Osteoblast (primary cell): ENCODE data around the gene SLC23A2. TPM values are rescaled to one million over a fixed set of nuclear protein-coding genes. Genes with fewer than 3 reads are reported as not detected.
"Not testable (repeated sequence)": the region's sequence is repeated elsewhere in the genome, so short reads cannot be mapped to it uniquely, and the experiment has no call there.

ENCODE experiments used
- DNase-seq: peaks from one replicate; pipeline ENCODE4 v3.0.0; 2011; ENCODE audit warnings: low spot score, mixed read lengths; ENCODE audit not compliant: insufficient read length; ENCODE audit errors: missing footprints
- H2AFZ ChIP-seq: 2 replicates; pipeline ENCODE4 v1.6.0; 2011; ENCODE audit warnings: mild to moderate bottlenecking, low read length
- H3K27ac ChIP-seq: 2 replicates; pipeline ENCODE4 v1.5.1; 2011; ENCODE audit warnings: mild to moderate bottlenecking, low read depth, low read length, moderate library complexity
- H3K27me3 ChIP-seq: 2 replicates; pipeline ENCODE4 v1.6.0; 2012; ENCODE audit warnings: mild to moderate bottlenecking, control low read depth, inconsistent platforms, low read length, moderate library complexity; ENCODE audit not compliant: insufficient read depth
- H3K36me3 ChIP-seq: 2 replicates; pipeline ENCODE4 v1.5.1; 2011; ENCODE audit warnings: mild to moderate bottlenecking, low read length, control low read depth, moderate library complexity; ENCODE audit not compliant: insufficient read depth
- H3K4me1 ChIP-seq: 2 replicates; pipeline ENCODE4 v1.5.1; 2011; ENCODE audit warnings: mild to moderate bottlenecking, low read length, control low read depth, moderate library complexity; ENCODE audit not compliant: insufficient read depth
- H3K4me2 ChIP-seq: 2 replicates; pipeline ENCODE4 v1.6.0; 2011; ENCODE audit warnings: mild to moderate bottlenecking, low read length; ENCODE audit not compliant: insufficient read depth
- H3K4me3 ChIP-seq: fragments of 200-600 bp; sonication (generic); 3 replicates; pipeline ENCODE4 v1.5.1; 2012; ENCODE audit warnings: mild to moderate bottlenecking, low read length, inconsistent platforms; ENCODE audit not compliant: insufficient read depth
- H3K79me2 ChIP-seq: 2 replicates; pipeline ENCODE4 v1.6.0; 2012; ENCODE audit warnings: mild to moderate bottlenecking, low read length, control low read depth, inconsistent platforms; ENCODE audit not compliant: insufficient read depth
- H3K9me3 ChIP-seq: 2 replicates; pipeline ENCODE4 v1.5.1; 2011; ENCODE audit warnings: low read depth, low read length, control low read depth
- H4K20me1 ChIP-seq: 2 replicates; pipeline ENCODE4 v1.6.0; 2012; ENCODE audit warnings: mild to moderate bottlenecking, low read length, control low read depth; ENCODE audit not compliant: insufficient read depth
- total RNA-seq: library from RNA; depleted of rRNA; stranded (reverse); fragments of >200 nt; gene quantifications from 2 replicates; pipeline ENCODE4 v1.2.3, GENCODE V29; 2012
- TF ChIP-seq, protein P1 (sequence below): IDR thresholded peaks from 2 replicates; pipeline ENCODE4 v1.5.1; 2011; ENCODE audit warnings: mild to moderate bottlenecking, low read depth, low read length, moderate library complexity; ENCODE audit errors: extremely low read depth

The SLC23A2 gene
- total RNA-seq, 1 donor = 20.6 TPM

GRCh38 chr20:4924032-4924431 is 77.3 kb downstream of the SLC23A2 start:
- H3K4me1 ChIP-seq = peaks cover 14% of the 10 kb centered on the region
- TF ChIP-seq, protein P1, sequence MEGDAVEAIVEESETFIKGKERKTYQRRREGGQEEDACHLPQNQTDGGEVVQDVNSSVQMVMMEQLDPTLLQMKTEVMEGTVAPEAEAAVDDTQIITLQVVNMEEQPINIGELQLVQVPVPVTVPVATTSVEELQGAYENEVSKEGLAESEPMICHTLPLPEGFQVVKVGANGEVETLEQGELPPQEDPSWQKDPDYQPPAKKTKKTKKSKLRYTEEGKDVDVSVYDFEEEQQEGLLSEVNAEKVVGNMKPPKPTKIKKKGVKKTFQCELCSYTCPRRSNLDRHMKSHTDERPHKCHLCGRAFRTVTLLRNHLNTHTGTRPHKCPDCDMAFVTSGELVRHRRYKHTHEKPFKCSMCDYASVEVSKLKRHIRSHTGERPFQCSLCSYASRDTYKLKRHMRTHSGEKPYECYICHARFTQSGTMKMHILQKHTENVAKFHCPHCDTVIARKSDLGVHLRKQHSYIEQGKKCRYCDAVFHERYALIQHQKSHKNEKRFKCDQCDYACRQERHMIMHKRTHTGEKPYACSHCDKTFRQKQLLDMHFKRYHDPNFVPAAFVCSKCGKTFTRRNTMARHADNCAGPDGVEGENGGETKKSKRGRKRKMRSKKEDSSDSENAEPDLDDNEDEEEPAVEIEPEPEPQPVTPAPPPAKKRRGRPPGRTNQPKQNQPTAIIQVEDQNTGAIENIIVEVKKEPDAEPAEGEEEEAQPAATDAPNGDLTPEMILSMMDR = no peak
- H2AFZ ChIP-seq = no peak overlapping the region
- H3K9me3 ChIP-seq = no peaks in the 10 kb centered on the region
- no peak overlapping the region for H3K4me2 ChIP-seq
- no peaks in the 10 kb centered on the region for H3K36me3 ChIP-seq
- H3K4me3 ChIP-seq = no peak overlapping the region
- DNase-seq = no peak
- H3K27me3 ChIP-seq = no peaks in the 10 kb centered on the region
- peaks cover 6% of the 10 kb centered on the region for H4K20me1 ChIP-seq
- H3K27ac ChIP-seq = no peak overlapping the region
- peaks cover 14% of the 10 kb centered on the region for H3K79me2 ChIP-seq

- Histone ChIP-seq H3K36me3 (no peaks in the 10 kb centered on the region), H3K27ac (no peak overlapping the region), H2AFZ (no peak overlapping the region), H3K4me2 (no peak overlapping the region), H4K20me1 (peaks cover 12% of the 10 kb centered on the region), H3K4me1 (peaks cover 14% of the 10 kb centered on the region), H3K79me2 (peaks cover 14% of the 10 kb centered on the region), H3K27me3 (no peaks in the 10 kb centered on the region), H3K9me3 (no peaks in the 10 kb centered on the region), H3K4me3 (no peak overlapping the region)
- no peak for DNase-seq
- TF ChIP-seq, protein P1 = no peak
Measured at GRCh38 chr20:4922186-4922585, 79.1 kb downstream of the SLC23A2 start.

- H3K27me3 ChIP-seq, H3K4me2 ChIP-seq, H3K4me3 ChIP-seq, H3K36me3 ChIP-seq, H3K27ac ChIP-seq, DNase-seq, H2AFZ ChIP-seq, H3K4me1 ChIP-seq, H3K9me3 ChIP-seq: not testable (repeated sequence)
- peaks cover 17% of the 10 kb centered on the region for H4K20me1 ChIP-seq
- H3K79me2 ChIP-seq = peaks cover 14% of the 10 kb centered on the region
Measured at GRCh38 chr20:4921271-4921670, 80.0 kb downstream of the SLC23A2 start.

GRCh38 chr20:4920655-4921054 is 80.7 kb downstream of the SLC23A2 start:
- TF ChIP-seq, protein P1 = no peak
- Histone ChIP-seq H3K4me1 (peaks cover 3% of the 10 kb centered on the region), H4K20me1 (peaks cover 19% of the 10 kb centered on the region)

More at GRCh38 chr20:4920655-4921054, 80.7 kb downstream of the SLC23A2 start:
- Histone ChIP-seq H3K36me3 (no peaks in the 10 kb centered on the region), H2AFZ (no peak overlapping the region), H3K27me3 (no peaks in the 10 kb centered on the region), H3K9me3 (no peaks in the 10 kb centered on the region), H3K79me2 (peaks cover 12% of the 10 kb centered on the region), H3K4me2 (no peak overlapping the region), H3K27ac (no peak overlapping the region), H3K4me3 (no peak overlapping the region)
- no peak for DNase-seq
